Measurements from ENCODE around the gene PFKP. TPM values are rescaled to one million over a fixed set of nuclear protein-coding genes. Genes with fewer than 3 reads are reported as not detected.

Gene PFKP
- total RNA-seq, 2 donors from 2014 or later = 17.4 to 39.6 TPM

DNA sequence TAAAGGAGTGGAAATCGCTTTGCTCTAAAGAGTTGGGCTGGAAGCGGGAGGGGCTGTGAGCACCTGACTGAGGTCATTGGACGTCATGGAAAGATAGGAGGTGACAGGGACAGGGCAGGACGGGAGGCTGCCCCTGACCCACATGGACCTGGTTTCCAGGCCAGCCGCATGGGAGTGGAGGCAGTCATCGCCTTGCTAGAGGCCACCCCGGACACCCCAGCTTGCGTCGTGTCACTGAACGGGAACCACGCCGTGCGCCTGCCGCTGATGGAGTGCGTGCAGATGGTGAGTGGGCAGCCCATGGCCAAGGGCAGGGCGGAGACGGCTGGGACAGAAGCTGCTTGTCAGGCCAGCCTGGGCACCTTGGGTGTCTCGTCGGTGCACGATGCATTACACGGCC, 41.8 kb downstream of the PFKP start:
- Histone ChIP-seq H3K27me3 (no peaks in the 10 kb centered on the region), H3K4me1 (peaks cover 10% of the 10 kb centered on the region), H3K4me3 (no peak overlapping the region), H3K27ac (peak overlapping the region in 3 of 4 donors; percentile 76 to 86 (median 85)), H3K9me3 (no peaks in the 10 kb centered on the region), H3K36me3 (replicated peaks in 1 of 2; ENCODE audit: insufficient read depth in 1 of 2, low read depth in 2 of 2) (peaks cover 0 to 1% of the 10 kb centered on the region in 2 donors)
- no peak for ATAC-seq
- no peak for DNase-seq
- TF ChIP-seq POLR2A (IDR thresholded peaks at IDR 0.05) (no peak), CTCF (IDR thresholded peaks at IDR 0.05) (no peak)
- intact Hi-C loops (cut with DNase I) = no loop called here
- 73 to 83% methylated on average over 14 to 21 of the region's 21 CpGs for WGBS, 2 donors

GRCh38 chr10:3109633-3110032, 42.3 kb downstream of the PFKP start:
- no peak for ATAC-seq
- peaks cover 0 to 1% of the 10 kb centered on the region in 2 donors for H3K36me3 ChIP-seq (replicated peaks in 1 of 2; ENCODE audit: insufficient read depth in 1 of 2, low read depth in 2 of 2)
- H3K4me3 ChIP-seq = no peak overlapping the region
- DNase-seq = no peak
- H3K4me1 ChIP-seq = peaks cover 10% of the 10 kb centered on the region
- no peaks in the 10 kb centered on the region for H3K9me3 ChIP-seq
- H3K27ac ChIP-seq = no peak overlapping the region
- 69 to 76% methylated on average over 12 of the region's 12 CpGs for WGBS, 2 donors
- no peaks in the 10 kb centered on the region for H3K27me3 ChIP-seq
- intact Hi-C loops (cut with DNase I) = no loop called here
- TF ChIP-seq POLR2A (IDR thresholded peaks at IDR 0.05) (no peak), CTCF (IDR thresholded peaks at IDR 0.05) (no peak)

- no peak overlapping the region for H3K4me3 ChIP-seq
- no peak for TF ChIP-seq CTCF (IDR thresholded peaks at IDR 0.05)
- no peak for TF ChIP-seq POLR2A (IDR thresholded peaks at IDR 0.05)
- H3K27me3 ChIP-seq = no peaks in the 10 kb centered on the region
- peaks cover 10% of the 10 kb centered on the region for H3K4me1 ChIP-seq
- H3K9me3 ChIP-seq = no peaks in the 10 kb centered on the region
- DNase-seq (no peak), ATAC-seq (no peak)
- WGBS, 2 donors = 52 to 62% methylated on average over 7 to 9 of the region's 9 CpGs
- no peak overlapping the region for H3K27ac ChIP-seq
- peaks cover 0 to 1% of the 10 kb centered on the region in 2 donors for H3K36me3 ChIP-seq (replicated peaks in 1 of 2; ENCODE audit: insufficient read depth in 1 of 2, low read depth in 2 of 2)
- intact Hi-C loops (cut with DNase I) = no loop called here
Measured at GRCh38 chr10:3110782-3111620, 43.7 kb downstream of the PFKP start.

GRCh38 chr10:3111621-3112163, 44.3 kb downstream of the PFKP start:
- no peaks in the 10 kb centered on the region for H3K27me3 ChIP-seq
- 32% methylated on average over 15 of the region's 15 CpGs for WGBS, 2 donors
- H3K36me3 ChIP-seq (replicated peaks in 1 of 2; ENCODE audit: insufficient read depth in 1 of 2, low read depth in 2 of 2) = peaks cover 0 to 1% of the 10 kb centered on the region in 2 donors
- intact Hi-C loops (cut with DNase I) = no loop called here
- H3K27ac ChIP-seq = no peak overlapping the region
- DNase-seq = no peak
- TF ChIP-seq CTCF (IDR thresholded peaks at IDR 0.05) (no peak), POLR2A (IDR thresholded peaks at IDR 0.05) (no peak)
- no peak for ATAC-seq
- H3K4me1 ChIP-seq = peaks cover 10% of the 10 kb centered on the region
- H3K9me3 ChIP-seq = no peaks in the 10 kb centered on the region
- no peak overlapping the region for H3K4me3 ChIP-seq
